GM12892 (cell line): ENCODE measurements around the gene NEAT1.

Experiments
- POLR2A ChIP-seq: IDR thresholded peaks from 2 replicates; pipeline ENCODE4 v1.6.1; 2011; ENCODE audit warnings: low read depth, low read length, control low read depth
- POLR2AphosphoS5 ChIP-seq: IDR thresholded peaks from 2 replicates; pipeline ENCODE4 v1.6.1; 2011; ENCODE audit warnings: low read depth, low read length, control low read depth

GRCh38 chr11:65436412-65437032 lies 13.9 kb downstream of the NEAT1 start:
- peak; percentile 48; the same call in 1 of the 2 replicates for TF ChIP-seq POLR2A
- no peak for TF ChIP-seq POLR2AphosphoS5
